GM13977 (cell line): ENCODE measurements around the gene TMEM45A.
A peak's percentile ranks its signal among the peaks of the same experiment; 100 is the strongest.

Experiments used
- DNase-seq: peaks from one replicate; pipeline ENCODE4 v3.0.0; 2012; ENCODE audit warnings: low spot score
- CTCF ChIP-seq: IDR thresholded peaks from 2 replicates; pipeline ENCODE4 v1.5.1; 2012; ENCODE audit warnings: mild to moderate bottlenecking, control low read depth; ENCODE audit not compliant: insufficient read depth; ENCODE audit errors: extremely low read depth, missing control alignments
- in situ Hi-C: fragments of 300-500 bp; cut with MboI; formaldehyde crosslinking; loops from one replicate; pipeline ENCODE4 v1.12.0; 2022; ENCODE audit warnings: low sequenced_read_pairs, low pct_unique_long_range_greater_than_20kb, mixed read lengths, inconsistent platforms; ENCODE audit not compliant: unreplicated experiment

The TMEM45A gene

GRCh38 chr3:100603469-100603868, 111.0 kb downstream of the TMEM45A start:
- peak; percentile 31 for TF ChIP-seq CTCF
- DNase-seq: peak; percentile 27
- in situ Hi-C loops: no loop called here

- in situ Hi-C loops: no loop called here
- TF ChIP-seq CTCF: no peak
- DNase-seq: no peak
Observed at GRCh38 chr3:100605358-100605757, 112.9 kb downstream of the TMEM45A start.

GRCh38 chr3:100606894-100607512, 114.6 kb downstream of the TMEM45A start:
- TF ChIP-seq CTCF: no peak
- in situ Hi-C loops: no loop called here
- no peak for DNase-seq

GRCh38 chr3:100609305-100609704, 116.9 kb downstream of the TMEM45A start, which contains the start of gene ADGRG7:
Gene ADGRG7, plus strand, starts transcription at chr3:100609601. Its CDS starts 256 bp downstream, at chr3:100609857.
- DNase-seq: no peak
- no peak for TF ChIP-seq CTCF
- in situ Hi-C loops: no loop called here

- no peak for DNase-seq
- in situ Hi-C loops: no loop called here
- TF ChIP-seq CTCF: no peak
Observed at GRCh38 chr3:100609963-100610362, 117.5 kb downstream of the TMEM45A start.

GRCh38 chr3:100611221-100611620, 118.8 kb downstream of the TMEM45A start:
- no peak for DNase-seq
- in situ Hi-C loops: no loop called here
- no peak for TF ChIP-seq CTCF
